NCI-H446 treated with DMSO at 0.1 percent for 48 hours (cell line): ENCODE measurements around the gene MRTO4.
A peak's percentile ranks its signal among the peaks of the same experiment; 100 is the strongest.
"Not testable (repeated sequence)": the region's sequence is repeated elsewhere in the genome, so short reads cannot be mapped to it uniquely, and the experiment has no call there.

ENCODE experiments used
- DNase-seq: peaks from one replicate; lab custom pipeline; 2025; lab: John Stamatoyannopoulos, UW

MRTO4 gene

DNA sequence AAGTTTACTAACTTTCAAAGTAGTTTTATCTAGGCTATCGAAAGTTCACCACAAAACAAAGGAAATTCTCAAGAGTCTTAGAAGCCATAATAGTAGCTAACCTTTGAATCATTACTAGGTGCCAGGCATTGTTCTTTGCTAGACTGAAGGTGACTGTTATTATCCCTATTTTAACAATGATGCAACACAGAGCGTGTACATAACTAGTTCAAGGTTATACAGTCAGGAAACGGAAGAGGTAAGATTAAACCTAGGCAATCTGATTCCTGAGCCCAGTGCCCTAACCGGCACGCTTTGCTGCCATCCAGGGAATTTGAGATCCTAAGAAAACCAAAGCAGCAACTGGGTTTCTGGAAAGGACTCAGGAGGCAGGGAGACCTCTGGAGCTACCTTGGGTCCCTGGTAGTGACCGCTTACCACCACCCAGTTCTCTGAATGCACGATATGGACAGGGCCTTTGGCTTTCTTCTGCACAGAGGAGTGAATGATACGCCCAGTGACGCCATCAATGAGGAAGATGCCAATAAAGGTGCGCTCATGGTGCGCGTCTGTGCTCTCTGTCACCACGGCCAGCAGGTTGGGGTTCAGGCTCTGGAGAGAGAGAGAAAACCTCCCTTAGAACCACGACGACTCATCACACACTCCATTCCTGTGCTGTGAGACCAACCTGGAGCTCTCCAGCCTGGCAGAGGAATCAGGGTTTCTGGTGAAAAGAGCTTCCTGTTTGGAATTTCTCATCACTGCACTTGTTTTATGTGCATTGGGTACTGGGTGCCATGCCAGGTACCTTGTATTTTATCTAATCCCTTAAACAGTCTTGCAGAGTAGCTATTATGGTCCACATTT lies 28.4 kb upstream of the MRTO4 start:
- no peak for DNase-seq

GRCh38 chr1:19229229-19229628 lies 22.4 kb upstream of the MRTO4 start:
- DNase-seq = no peak

- DNase-seq = no peak
Observed at GRCh38 chr1:19229828-19230325, 21.7 kb upstream of the MRTO4 start.

GRCh38 chr1:19231736-19232523 lies 19.7 kb upstream of the MRTO4 start:
- DNase-seq = not testable (repeated sequence)

DNA sequence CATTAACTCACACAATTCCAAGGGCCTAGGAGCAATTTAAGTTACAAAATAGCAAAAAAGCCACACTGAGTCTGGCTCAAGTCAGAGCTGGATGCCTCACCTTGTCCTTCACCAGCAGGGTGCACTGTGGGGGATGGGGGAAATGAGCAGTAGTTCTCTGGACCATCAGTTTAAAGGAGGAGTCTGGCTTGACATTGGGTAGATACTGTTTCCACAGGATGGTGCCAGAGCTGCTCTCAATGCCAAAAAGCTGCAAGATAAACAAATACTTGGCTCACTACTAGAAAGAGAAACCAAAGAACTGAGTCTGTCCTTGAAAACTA lies 19.1 kb upstream of the MRTO4 start:
- DNase-seq = peak; percentile 14

- DNase-seq = no peak
Observed at GRCh38 chr1:19234224-19234623, 17.4 kb upstream of the MRTO4 start.

GRCh38 chr1:19239876-19240275 lies 11.7 kb upstream of the MRTO4 start:
- no peak for DNase-seq

DNA sequence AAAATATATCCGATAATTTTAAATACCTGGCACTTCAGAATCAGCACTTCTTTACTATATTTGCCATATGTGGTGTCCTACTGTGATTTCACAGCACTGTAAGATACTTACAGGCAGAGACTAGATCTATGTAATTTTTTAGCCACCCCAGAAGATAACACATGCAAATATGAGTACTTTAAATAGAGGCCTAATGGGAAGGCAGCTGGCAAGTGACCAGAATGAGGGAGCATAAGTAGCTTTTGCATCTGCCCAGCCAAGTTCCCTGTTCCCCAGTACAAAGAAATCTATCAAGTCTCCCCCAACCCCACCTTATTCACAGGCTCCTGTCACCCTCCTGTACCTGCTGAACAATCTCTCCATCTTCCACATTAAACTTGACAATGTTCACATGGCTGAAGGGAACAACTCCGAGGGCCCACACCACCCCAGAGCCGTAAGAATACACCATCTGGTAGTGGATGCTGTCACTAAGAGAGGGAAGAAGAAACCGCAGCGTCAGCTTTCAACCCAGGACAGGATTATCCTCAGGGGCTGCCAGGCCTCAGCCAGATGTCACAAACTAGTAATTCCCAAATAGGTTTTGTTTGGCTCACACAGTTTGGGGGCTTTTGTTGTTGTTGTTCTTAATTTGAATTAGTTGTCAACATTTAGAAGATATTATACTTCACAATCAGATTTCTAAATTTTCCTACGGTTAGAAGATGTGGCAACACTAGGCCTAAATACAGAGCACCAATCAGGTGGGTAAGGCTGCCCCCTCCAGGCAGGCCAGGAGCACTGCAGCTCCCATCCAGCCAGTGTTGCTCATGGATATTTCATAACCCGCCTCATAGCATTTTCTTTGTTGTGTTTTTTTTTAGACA lies 10.7 kb upstream of the MRTO4 start:
- no peak for DNase-seq

- no peak for DNase-seq
Observed at GRCh38 chr1:19250629-19251304, 838 bp upstream of the MRTO4 start.

DNA sequence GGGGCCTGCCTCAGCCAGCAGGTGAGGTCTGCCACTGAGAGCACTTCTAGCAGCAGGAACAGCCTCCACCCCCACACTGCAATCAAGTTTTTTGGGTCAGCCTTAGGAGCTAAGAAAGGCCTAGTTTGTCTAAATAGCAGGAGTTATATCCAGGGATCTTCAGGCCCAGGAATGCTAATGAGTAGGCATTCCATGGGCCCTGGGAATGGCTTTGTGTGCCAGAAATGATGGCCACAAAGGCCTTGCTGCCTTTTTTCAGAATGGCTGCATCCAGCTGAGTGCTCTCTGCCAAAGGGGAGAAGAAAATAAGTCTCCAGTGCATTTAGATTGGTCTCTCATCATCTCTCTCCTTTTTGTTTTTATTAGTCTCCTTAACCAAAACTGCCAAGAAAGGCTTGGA lies 2.8 kb downstream of the MRTO4 start:
- no peak for DNase-seq

- DNase-seq = no peak
Observed at GRCh38 chr1:19255288-19255687, 3.7 kb downstream of the MRTO4 start.

DNA sequence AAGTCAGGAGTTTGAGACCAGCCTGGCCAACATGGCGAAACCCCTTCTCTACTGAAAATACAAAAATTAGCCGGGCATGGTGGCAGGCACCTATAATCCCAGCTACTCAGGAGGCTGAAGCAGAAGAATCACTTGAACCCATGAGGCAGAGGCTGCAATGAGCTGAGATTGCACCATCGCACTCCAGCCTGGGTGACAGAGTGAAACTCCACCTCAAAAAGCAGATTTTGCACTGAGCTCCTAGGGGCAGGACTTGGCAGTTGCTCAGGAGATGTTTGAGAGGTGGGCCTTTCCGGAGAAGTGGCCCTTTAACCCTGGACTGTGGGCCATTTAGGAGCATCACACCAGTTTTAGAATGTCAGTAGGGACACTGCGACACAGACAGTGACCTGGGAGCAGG lies 4.7 kb downstream of the MRTO4 start:
- DNase-seq = not testable (repeated sequence)

GRCh38 chr1:19257178-19257914 lies 5.7 kb downstream of the MRTO4 start:
- DNase-seq = no peak

DNA sequence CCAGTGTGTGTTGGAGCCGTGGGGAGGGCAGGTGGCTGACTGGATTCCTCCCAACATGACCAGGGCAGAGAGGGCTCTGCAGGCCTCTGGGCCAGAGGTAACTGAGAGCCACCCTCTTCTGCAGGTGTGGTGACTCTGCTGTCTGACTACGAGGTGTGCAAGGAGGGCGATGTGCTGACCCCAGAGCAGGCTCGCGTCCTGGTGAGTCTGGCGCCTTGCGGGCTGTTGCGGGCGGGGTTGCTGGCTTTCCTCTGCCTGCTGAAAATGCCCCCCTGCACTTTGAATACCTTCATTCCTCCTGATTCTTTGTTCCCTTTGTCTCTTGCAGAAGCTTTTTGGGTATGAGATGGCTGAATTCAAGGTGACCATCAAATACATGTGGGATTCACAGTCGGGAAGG lies 6.7 kb downstream of the MRTO4 start:
- no peak for DNase-seq

DNA sequence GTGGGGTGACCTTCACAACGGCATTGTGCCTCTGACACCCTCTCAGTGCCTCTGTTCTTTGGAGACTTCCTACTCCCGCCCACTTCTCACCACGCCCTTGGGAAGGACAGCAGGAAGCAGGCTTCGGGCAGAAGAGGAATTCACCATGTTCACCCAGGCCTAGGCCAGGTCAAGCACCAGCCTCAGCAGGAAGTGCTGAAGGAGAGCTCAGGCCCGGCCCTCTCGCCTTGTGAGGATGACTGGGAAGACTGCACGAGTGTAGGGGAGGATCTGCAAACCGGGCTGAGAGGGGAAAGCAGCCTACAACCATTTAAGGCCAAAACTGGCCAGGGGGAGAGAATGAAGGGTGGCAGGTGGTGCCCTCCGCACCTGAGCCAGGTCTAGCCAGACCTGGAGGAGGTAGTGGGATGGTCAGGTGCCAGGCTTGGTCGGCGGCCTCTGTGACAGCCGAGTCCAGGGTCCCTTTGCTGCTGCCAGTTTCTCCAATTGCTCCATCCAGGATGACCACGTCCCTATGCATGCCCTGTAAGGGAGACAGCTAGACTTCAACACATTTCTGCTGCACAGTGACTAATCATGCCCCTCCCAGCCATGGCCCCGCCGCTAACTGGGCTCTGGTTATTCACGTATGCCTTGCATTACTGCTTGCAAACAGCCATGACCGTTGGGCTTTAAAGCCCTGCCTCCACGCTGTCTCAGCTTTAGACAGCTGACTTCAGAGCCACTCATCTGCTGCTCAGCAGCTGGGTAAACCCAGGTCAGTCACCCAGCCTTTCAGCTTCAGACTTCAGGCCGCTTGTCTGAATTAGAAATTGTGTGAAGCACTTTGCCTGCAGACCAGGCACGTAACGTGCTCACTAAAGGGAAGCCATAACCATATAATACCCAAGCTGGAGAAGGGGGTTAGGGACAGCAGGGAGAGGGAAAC lies 8.9 kb downstream of the MRTO4 start:
- DNase-seq = no peak

DNA sequence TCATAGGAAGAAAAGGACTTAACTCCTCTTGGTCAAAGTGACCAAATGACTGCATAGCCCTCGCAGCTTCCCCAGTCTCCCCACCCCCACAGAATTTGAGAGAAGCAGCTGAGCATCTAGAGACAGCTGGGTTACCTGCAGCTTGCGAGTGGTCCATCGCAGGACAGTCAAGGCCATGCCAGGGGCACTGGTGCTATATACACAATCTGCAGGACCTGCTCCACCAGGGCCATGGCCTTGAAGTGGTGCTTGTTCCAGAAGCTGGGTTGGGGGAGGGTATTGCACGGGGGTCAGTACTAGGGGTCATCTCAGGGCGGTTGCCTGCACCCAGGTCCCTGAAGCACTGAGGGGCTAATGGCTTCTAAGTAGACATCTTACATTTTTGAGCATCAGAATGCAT lies 10.4 kb downstream of the MRTO4 start:
- DNase-seq = no peak

DNA sequence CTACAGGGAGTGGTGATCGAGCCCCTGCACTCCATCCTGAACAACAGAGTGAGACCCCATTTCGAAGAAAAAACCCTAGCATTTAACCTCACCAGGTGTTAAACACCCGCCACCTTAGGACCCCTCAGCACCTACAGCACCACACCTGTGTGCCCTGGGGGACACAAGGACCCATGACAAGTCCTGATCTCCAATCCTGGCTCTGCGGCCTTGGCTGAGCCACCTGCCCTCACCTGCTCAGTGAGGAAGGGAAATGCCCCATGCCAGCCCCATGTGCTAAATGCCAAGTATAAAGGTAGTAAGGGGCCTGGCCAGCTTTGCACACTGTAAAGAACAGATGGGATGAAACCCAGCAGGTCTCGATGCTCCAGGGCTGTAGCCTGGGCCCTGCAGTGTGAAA lies 11.1 kb downstream of the MRTO4 start:
- no peak for DNase-seq

DNA sequence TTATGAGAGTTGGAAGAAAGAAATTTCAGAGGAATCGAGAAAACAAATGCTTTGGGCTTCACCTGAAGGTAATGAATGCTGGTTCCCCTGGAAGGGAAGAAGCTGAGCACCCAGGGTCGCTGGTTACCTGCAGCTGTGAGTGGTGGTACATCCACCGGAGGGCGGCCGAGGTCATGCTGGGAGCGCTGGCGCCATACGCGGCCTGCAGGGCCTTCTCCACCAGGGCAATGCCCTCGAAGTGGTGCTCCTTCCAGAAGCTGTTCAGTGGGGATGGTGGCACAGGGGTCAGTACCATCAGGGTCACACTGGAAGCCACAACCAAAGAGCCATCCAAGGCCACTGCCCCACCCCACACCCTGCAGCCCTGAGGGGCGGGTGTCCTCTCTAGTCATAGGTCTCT lies 16.8 kb downstream of the MRTO4 start:
- no peak for DNase-seq

GRCh38 chr1:19269427-19270342 lies 18.1 kb downstream of the MRTO4 start:
- DNase-seq = not testable (repeated sequence)
